RPMI8226 (cell line): ENCODE measurements around the gene SPATA6.
"Not testable (repeated sequence)": the region's sequence is repeated elsewhere in the genome, so short reads cannot be mapped to it uniquely, and the experiment has no call there.

Source experiments
- DNase-seq: peaks from one replicate; pipeline ENCODE4 v3.0.0-alpha.2; 2015

Gene SPATA6

DNA sequence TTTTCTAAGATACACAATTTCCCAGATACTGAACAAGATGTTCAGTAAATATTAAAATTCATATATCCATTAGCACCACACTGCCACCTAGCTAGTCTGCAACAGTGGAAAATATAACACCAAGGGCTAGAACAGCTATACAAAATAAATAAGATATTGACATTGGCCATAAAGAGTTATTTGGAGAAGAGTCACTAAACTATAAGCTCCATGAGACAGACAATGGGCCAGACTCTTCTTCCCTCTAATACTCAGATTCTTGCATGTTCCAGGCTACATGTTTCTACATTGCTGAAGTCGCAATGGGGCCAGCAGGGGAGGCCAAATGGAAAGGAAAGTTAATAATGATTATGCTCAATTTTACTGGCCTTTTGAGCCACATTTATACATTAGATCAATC is 21.5 kb downstream of the SPATA6 start:
- no peak for DNase-seq

DNA sequence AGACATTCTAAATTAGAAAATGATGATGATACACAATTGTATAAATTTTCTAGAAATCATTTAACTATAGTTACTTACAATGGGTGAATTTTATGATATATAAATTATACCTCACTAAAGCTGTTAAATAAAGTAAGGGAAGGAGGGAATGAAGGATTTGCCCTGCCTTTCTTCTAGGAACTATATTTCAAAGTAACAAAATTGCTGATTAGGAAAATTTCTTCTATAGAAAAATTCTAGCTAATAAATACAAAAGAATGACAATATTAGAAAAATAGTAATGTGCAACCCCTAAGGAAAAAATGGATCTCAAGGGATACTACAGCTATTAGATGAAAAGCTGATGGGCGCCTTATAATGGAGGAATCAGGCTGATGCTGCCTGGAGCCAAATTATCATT is 23.1 kb downstream of the SPATA6 start:
- no peak for DNase-seq

DNA sequence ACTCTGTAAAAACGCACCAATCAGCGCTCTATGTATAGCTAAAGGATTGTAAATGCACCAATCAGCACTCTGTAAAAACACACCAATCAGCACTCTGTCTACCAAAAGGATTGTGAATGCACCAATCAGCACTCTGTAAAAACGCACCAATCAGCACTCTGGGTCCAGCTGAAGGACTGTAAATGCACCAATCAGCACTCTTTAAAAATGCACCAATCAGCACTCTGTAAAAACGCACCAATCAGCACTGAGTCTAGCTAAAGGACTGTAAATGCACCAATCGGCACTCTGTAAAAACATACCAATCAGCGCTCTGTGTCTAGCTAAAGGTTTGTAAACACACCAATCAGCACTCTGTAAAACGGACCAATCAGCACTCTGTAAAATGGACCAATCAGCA is 27.8 kb downstream of the SPATA6 start:
- DNase-seq = not testable (repeated sequence)

DNA sequence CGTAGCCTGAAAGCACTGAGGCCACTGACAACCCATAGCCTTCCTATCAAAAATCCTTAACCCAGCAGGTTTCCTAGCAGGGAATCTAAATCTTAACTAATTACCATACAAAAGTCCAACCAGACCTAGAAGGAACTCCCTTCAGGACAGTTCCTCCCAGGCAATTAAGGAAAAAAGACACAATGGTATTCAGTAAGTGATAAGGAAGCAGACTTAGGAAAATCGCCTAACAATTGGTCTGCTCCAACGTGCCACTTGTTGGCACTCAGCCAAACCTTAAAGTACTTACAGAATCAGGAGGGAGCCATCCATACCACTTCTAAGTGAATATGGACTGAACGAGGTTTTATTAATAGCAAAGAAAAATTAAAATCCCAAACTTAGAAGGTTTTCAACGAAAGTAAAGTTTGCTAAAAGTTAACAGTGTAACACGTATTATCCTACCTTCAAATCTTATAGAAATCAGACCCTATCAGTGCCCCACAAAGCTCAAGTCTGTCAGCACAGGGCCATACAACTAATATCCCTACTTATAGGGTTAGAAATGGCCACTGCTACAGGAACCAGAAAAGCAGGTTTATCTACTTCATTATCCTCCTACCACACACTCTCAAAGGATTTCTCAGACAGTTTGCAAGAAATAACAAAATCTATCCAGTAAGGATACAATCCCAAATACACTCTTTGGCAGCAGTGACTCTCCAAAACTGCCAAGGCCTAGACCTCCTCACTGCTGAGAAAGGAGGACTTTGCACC is 29.0 kb downstream of the SPATA6 start:
- DNase-seq = no peak

DNA sequence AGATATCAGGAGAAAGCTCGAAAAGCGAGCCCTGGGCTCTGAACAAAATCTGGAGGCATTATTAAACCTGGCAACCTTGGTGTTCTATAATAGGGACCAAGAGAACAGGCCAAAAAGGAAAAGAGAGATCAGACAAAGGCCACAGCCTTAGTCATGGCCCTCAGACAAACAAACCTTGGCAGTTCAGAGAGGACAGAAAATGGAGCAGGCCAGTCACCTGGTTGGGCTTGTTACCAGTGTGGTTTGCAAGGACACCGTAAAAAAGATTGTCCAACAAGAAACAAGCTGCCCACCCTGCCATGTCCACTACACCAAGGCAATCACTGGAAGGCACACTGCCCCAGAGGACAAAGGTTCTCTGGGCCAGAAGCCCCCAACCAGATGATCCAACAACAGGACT is 31.2 kb downstream of the SPATA6 start:
- not testable (repeated sequence) for DNase-seq

DNA sequence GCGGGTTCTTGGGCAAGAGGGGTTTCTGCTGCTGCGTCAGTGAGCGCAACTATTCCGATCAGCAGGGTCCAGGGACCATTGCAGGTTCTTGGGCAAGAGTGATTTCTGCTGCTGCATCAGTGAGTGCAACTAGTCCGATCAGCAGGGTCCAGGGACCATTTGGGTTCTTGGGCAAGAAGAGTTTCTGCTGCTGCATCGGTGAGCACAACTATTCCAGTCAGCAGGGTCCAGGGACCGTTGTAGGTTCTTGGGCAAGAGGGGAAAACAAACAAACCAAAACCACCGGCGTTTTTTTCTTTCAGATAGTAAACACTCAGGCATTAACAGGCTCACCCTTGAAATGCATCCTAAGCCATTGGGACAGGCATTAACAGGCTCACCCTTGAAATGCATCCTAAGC is 32.6 kb downstream of the SPATA6 start:
- no peak for DNase-seq

DNA sequence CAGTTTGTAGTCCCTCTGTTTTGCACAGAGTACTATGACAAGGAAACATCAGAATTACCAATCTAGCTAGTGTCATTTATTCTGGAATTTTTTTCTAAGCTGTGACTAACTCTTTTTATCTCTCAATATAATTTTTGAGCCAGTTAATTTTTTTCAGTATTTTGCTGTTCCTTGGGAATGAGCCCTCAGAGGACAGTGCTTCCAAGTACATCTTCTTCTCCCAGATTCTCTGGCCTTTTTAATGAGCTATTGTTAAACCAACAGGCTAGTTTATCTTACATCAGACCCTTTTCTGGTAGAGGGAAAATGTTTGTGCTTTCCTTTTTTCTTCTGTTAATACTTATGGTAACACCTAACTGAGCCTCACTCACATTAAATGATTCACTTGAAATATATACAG is 34.6 kb downstream of the SPATA6 start:
- DNase-seq = not testable (repeated sequence)

DNA sequence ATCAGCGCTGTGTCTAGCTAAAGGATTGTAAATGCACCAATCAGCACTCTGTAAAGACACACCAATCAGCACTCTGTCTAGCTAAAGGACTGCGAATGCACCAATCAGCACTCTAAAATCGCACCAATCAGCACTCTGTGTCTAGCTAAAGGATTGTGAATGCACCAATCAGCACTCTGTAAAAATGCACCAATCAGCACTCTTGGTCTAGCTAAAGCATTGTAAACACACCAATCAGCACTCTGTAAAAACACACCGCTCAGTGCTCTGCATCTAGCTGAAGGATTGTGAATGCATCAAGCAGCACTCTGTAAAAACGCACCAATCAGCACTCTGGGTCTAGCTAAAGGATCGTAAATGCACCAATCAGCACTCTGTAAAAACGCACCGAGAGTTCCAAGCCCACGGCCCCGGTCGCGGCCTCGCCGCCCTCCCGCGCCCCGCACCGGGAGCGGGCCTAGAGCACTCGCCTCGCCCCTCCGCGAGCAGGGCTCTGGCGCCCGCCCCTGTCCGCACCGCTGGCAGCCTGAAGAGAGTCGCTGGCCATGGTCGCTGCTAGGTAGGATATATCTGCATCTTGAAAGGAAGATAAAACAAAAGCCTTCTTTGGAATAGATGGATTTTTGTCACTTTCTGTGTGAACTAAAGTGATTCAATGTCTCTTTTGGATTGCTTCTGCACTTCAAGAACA is 36.5 kb downstream of the SPATA6 start:
- DNase-seq = not testable (repeated sequence)

DNA sequence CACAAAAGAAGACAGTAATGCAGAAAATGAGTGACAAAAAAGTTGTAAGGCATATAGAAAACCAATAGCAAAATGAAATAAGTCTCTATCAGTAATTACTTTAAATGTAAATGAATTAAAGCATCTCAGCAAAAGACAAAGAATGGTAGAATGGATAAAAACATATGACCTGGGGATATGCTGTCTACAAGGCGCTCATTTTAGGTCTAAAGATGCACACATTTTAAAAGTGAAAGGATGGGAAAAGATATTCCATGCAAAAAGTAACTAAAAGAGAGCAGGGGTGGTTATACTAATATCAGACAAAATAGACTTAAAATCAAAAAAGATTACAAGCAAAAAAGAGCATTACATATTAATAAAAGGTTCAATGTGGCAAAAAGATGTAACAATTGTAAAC is 41.2 kb downstream of the SPATA6 start:
- no peak for DNase-seq

DNA sequence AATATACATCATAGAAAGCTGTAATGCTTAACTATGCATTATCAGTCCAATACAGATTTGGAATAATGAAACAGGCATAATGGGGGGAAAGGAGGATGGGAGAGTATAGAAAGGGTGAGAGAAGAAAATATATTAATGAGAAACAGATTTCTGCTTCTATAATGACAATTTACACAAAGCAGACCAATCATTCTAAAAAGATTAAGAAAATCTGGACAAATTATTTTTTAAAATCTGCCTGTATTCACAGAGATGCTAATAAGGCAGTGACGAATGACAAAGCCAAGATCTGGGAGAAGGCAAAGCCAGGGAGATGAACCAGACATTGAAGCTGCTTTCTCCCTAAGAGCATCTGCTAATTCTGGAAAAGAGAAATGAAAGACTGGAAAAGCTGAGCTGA is 50.0 kb downstream of the SPATA6 start:
- no peak for DNase-seq

DNA sequence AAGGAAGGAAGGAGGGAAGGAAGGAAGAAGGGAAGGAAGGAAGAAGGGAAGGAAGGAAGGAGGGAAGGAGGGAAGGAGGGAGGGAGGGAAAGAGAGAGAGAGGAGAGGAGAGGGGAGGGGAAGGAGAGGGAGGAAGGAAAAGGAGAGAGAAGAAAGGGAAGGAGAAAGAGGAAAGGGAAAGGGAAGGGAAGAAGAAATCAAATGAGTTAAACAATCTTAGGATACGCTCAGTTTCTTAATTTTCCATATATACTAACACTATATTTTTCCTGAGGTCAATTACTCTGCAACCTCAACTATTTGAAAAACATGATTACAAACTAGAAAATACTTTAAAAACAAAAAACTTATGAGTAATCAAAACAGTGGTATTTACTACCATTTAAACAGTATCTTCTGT is 53.3 kb downstream of the SPATA6 start:
- no peak for DNase-seq

DNA sequence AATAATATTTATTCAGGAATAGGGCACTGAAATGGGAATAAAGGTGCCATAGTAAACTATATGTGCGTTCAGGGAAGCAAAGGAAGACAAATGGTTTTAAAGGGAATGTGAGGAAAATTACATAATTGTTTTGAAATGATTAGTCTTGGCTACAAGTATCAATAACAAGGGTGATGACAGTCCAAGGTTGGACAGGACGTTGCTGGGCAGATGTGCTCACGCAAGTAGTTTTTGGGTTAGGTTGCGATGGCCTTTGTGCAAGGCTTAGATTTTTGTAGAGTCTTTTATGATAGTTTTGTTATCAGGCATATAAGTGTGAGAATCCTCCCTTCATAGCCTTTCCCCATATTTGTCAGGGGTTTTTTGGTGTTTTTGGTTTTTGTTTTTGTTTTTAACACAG is 57.0 kb downstream of the SPATA6 start:
- DNase-seq = no peak

DNA sequence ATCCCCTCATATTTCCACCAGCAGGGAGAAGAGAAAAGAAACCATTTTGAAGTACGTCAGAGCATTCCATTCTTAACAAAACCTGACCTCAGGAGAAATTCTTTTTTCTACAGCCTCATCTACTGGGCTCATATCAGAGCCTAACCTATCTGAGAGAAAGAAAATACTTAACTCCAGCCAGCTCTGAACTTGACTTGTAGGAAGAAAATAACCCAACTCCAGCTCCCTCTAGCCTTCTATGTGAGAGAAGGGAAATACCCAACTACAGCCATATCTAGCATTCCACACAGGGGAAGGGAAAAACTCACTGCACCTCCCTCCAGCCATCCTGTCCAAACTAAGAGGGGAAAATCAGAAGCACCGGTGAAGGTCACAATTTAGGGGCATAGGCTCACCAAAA is 57.7 kb downstream of the SPATA6 start:
- no peak for DNase-seq

DNA sequence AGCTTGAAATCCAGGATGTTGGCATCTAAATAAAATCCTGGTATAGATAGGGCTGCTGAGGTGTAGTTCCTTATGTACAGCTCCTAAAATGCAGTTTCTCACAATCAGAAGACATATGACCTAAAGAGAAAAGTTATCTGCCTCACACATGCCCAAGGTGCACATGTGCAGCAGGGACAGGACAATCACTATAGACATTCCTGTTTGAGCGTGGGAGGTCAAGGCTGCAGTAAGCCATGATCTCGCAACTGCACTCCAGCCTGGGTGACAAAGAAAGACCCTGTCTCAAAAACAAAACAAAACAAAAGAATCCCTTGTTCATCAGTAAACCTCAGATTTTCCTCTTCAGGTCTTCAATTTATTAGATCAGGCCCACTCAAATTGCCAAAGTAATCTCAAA is 66.1 kb downstream of the SPATA6 start:
- DNase-seq = no peak

DNA sequence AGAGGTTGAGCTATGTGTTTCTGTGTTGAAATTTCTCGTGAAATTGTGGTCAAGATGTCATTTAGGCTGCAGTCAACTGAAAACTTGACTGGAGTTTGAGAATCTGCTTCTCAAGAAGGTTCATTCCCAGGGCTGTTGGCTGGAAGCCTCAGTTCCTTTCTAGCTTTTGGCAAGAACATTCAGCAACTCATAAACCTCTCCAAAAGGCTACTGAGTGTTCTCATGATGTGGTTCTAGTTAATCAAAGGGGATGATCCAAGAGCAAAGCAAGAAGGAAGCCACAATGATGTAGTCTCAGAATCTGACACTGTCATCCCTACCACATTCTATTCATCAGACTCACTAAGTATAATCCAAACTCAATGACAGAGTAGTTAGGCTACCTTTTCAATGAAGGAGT is 66.6 kb downstream of the SPATA6 start:
- DNase-seq = no peak

DNA sequence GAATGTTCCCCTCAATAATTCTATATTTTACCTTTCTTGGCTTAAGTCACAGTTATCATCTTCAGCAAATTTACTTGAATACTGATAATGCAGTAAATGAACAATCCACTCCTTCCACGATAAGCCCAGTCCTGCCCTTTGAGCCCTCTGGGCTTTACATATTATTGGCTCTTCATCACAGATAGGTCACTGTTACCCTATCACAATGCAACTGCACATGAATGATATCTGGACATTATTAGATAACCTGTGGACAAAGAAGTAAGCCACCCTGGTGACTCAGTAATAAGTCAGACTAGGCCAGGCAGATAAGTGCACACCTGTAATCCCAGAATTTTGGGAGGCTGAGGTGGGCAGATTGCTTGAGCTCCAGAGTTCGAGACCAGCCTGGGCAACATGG is 69.4 kb downstream of the SPATA6 start:
- no peak for DNase-seq

DNA sequence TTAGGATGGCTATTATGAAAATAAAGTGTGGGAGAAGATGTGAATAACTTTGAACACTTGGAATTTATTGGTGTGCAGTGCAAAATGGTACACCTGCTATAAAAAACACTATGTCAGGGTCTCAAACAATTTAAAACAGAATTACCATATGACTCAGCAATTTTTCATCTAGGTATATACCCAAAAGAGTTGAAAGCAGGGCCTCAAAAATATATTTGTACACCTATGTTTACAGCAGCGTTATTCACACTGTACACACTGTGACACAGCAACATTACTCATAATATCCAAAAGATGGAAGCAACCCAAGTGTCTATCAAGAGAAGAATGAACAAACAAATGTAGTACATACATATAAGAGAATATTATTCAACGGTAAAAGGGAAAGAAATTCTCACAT is 75.8 kb downstream of the SPATA6 start:
- DNase-seq = no peak

DNA sequence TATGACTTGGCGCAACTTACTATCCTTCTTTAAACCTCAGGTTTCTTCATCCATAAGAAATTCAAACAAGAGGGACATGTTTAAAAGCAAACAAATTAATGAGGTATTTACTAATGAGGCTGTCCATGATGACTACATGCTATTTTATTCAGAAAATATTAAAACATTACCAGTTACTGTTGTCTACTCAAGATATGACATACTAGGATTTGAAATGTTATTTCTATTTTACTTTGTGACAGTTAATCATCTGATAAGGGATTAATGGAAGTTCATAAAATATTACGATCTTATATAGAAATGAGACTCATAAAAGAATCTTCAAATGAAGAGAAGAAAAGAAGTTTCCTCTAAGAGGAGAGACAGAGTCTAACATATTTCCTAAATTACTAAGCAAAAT is 80.1 kb downstream of the SPATA6 start:
- DNase-seq = no peak

DNA sequence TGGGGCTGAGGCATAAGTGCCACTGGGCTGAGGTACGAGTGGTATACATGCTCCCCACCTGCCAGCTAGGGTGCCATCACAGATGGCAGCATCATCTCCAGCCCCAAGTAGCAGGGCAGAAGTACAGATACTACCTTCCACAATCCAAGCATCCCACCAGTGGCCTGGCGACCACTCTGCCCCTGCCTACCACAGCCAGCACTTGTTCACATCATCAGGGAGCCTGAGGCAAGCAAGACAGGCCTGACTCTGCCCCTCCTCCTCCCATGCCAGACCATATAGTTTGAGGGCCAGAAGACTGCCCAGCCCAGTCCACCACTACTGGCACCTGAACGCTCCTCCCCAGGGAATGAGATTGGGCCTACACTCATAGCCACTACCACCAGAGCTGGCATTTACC is 84.6 kb downstream of the SPATA6 start:
- DNase-seq = no peak

DNA sequence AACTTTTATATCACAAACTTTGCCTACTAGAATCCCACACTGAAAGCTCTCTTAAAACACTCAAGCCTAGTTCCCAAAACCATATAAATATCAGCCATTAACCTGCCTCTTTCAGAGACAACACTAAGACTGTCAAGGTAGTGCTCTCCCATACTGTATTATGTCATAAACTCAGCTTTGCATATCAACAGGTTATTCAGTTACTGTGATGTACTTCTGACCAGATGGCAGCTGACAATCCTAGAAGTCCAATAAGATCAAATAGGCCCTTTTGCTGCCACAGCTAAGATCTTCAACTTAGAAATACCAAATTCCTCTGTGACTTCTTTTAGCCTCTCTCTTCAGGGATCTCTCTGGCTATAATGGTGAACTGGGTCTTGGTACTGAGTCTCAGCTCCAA is 97.2 kb downstream of the SPATA6 start:
- DNase-seq = no peak

DNA sequence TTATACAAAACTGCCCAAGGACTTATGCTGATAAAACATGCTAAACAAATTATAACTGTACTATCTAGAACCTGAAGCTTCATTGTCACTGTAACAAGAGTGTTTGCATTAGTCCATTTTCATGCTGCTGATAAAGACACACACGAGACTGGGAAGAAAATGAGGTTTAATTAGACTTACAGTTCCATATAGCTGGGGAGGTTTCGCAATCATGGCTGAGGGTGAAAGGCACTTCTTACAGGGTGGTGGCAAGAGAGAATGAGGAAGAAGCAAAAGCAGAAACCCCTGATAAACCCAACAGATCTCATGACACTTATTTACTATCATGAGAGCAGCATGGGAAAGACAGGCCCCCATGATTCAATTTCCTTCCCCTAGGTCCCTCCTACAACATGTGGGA is 100.4 kb downstream of the SPATA6 start:
- no peak for DNase-seq

DNA sequence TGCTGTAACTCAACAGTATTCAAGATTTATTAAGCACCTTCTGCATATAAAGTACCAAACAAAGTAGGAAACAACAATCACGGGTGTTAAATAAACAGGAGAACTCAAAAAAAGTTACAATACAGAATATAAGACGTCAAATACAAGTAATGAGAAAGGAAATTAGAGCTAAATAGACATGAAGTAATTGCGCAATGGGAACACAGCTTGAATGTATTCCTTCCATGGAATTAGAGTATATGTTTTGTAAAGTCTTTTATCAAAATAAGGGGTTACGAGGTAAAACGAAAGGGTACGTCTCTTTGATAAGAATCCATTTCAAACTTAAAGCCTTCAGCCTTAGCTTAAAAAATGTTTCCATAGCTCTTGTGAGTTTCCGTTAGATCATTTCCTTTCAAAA is 109.1 kb downstream of the SPATA6 start:
- no peak for DNase-seq

DNA sequence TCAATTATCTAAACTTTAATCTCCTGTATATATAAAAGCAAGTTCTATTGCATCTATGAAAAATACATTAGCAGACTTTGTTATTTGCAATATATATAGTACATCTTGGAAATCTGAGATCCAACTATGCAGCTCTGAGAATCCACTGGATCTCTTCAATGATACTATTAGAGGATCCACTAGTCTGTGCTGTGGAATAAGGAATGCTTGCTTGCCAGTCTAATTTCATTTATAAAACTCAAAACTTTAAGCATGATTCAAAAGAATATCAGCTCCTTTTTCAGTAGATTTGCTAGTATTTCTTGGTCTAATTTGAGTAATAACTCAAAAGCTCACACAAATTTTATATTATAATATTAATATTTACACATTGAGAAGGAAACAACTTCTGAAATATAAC is 115.1 kb downstream of the SPATA6 start:
- DNase-seq = no peak

DNA sequence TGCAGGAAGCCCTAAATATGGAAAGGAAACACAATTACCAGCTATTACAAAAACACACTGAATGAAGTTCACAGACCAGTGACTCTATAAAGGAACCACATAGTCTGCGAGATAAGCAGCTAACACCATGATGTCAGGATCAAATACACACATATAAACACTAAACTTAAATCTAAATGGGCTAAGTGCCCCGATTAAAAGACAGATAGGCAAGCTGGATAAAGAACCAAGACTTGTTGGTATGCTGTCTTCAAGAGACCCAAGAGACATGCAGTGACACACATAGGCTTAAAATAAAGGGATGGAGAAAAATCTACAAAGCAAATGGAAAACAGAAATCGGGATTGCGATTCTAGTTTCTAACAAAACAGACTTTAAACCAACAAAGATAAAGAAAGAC is 127.6 kb downstream of the SPATA6 start:
- DNase-seq = no peak

DNA sequence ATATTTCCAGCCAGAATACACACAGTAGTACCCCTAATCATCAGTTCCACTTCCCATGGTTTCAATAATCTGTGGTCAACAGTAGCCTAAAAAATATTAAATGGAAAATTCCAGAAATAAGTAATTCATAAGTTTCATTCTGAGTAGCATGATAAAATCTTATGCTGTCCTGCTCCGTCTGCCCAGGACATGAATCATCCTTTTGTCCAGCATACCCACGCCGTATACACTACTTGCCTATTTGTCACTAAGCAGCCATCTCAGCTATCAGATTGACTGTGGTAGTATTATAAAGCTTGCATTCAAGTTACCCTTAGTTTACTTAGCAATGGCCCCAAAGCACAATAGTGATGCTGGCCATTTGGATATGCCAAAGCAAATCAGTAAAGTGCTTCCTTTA is 130.8 kb downstream of the SPATA6 start:
- DNase-seq = no peak
